PC-9 (cell line): ENCODE results near the gene NOTCH4.

Experiments used
- EZH2 ChIP-seq: fragments of 200-600 bp; sonication (generic); IDR thresholded peaks from 2 replicates; pipeline ENCODE4 v1.8.0; 2017; ENCODE audit warnings: antibody characterized with exemption, low read depth
- TF ChIP-seq, protein P1 (sequence below): fragments of 200-600 bp; sonication (generic); conservative IDR thresholded peaks from 2 replicates; pipeline ENCODE4 v1.6.1; 2017; ENCODE audit warnings: mixed run types, antibody characterized with exemption, mild to moderate bottlenecking, moderate library complexity

DNA sequence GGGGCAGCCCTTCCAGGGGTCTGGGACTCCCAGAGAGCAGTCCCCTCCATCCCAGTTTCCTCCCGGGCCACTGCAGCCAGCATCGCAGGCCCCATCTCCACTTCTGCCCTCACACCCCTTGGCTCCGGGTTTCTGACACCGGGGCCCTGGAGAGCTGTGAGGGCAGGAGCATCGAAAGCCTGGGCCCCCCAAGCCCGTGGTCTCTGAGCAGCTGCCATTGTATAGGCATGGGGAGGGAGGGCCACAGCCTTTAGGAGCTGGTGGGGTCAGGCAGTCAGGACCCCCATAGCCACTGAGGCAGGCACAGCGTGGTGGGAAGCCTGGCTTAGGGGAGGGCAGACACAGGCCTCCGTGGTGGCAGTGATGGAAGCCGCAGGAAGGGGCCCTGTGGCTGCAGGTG is 21.7 kb downstream of the NOTCH4 start:
- TF ChIP-seq, protein P1, sequence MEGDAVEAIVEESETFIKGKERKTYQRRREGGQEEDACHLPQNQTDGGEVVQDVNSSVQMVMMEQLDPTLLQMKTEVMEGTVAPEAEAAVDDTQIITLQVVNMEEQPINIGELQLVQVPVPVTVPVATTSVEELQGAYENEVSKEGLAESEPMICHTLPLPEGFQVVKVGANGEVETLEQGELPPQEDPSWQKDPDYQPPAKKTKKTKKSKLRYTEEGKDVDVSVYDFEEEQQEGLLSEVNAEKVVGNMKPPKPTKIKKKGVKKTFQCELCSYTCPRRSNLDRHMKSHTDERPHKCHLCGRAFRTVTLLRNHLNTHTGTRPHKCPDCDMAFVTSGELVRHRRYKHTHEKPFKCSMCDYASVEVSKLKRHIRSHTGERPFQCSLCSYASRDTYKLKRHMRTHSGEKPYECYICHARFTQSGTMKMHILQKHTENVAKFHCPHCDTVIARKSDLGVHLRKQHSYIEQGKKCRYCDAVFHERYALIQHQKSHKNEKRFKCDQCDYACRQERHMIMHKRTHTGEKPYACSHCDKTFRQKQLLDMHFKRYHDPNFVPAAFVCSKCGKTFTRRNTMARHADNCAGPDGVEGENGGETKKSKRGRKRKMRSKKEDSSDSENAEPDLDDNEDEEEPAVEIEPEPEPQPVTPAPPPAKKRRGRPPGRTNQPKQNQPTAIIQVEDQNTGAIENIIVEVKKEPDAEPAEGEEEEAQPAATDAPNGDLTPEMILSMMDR = no peak
- TF ChIP-seq EZH2 = no peak
